HCT116 (cell line): Measurements from ENCODE around the gene CCDC69. TPM values are rescaled to one million over a fixed set of nuclear protein-coding genes. Genes with fewer than 3 reads are reported as not detected.

ENCODE experiments used
- ATAC-seq: fragments of 200-7000 bp; cut with Tn5 transposase; 2 replicates; pipeline ENCODE4 v1.9.1; 2020; ENCODE audit warnings: mild to moderate bottlenecking, moderate library complexity
- BruUV-seq: library from RNA; stranded (reverse); fragments of 400-500 nt; replicated peaks from 2 replicates; lab custom pipeline; 2021; lab: Mats Ljungman, UMichigan
- CTCF ChIA-PET: fragments of 300-600 bp; sonication (Branson Sonifier 250); formaldehyde crosslinking; loops from one replicate; lab custom pipeline; 2021; ENCODE audit warnings: antibody characterized with exemption; lab: Charles Lee
- POLR2A ChIA-PET: fragments of 300-600, 350-600 bp; sonication (Branson Sonifier 250); formaldehyde crosslinking; loops from one replicate; lab custom pipeline; 2021; ENCODE audit warnings: antibody characterized with exemption; lab: Charles Lee
- RAD21 ChIA-PET, 2 experiments: fragments of 300-600 bp; sonication (Branson Sonifier 250); formaldehyde crosslinking; loops; one replicate each; lab custom pipeline; 2023; ENCODE audit warnings: low total read pairs in 2 of 2; ENCODE audit not compliant: uncharacterized antibody in 2 of 2, unreplicated experiment in 2 of 2, low non-redundant PET in 1 of 2; lab: Charles Lee
- DNase-seq: peaks from one replicate; pipeline ENCODE4 v3.0.0-alpha.2; 2010; ENCODE audit warnings: low read depth, low spot score
- H2AFZ ChIP-seq: fragments of 200-600 bp; shearing (Covaris generic), sonication (generic); 2 replicates; pipeline ENCODE4 v1.6.1; 2017; ENCODE audit warnings: low read depth, mixed run types, mixed read lengths, antibody characterized with exemption, low read length; ENCODE audit not compliant: poor library complexity, severe bottlenecking
- H3K27ac ChIP-seq: 2 replicates; pipeline ENCODE4 v1.5.1; 2012; ENCODE audit warnings: low read depth, low read length
- H3K27me3 ChIP-seq: fragments of 200-600 bp; sonication (generic); 2 replicates; pipeline ENCODE4 v1.6.1; 2016; ENCODE audit warnings: mixed run types, low read length, mixed read lengths; ENCODE audit not compliant: insufficient read depth
- H3K36me3 ChIP-seq, 2 experiments: fragments of 200-500 bp in 1 of 2; fragments of 200-600 bp in 1 of 2; sonication (Bioruptor generic) in 1 of 2; sonication (generic) in 1 of 2; 2 replicates each; pipeline versions ENCODE4 v1.5.1 to v1.6.1; 2014 to 2016; ENCODE audit warnings: low read length in 2 of 2, inconsistent platforms in 1 of 2, mixed read lengths in 1 of 2, mixed run types in 1 of 2; ENCODE audit not compliant: insufficient read depth in 2 of 2, control insufficient read depth in 1 of 2
- H3K4me1 ChIP-seq, 2 experiments: fragments of 200-600 bp in 1 of 2; sonication (generic) in 1 of 2; 2 replicates each; pipeline versions ENCODE4 v1.5.1 to v1.6.1; 2012 to 2017; ENCODE audit warnings: low read length in 2 of 2, inconsistent platforms in 1 of 2, mild to moderate bottlenecking in 1 of 2, mixed read lengths in 1 of 2, mixed run types in 1 of 2, moderate library complexity in 1 of 2; ENCODE audit not compliant: insufficient read depth in 2 of 2, control insufficient read depth in 1 of 2
- H3K4me2 ChIP-seq: fragments of 200-600 bp; sonication (generic); 2 replicates; pipeline ENCODE4 v1.6.1; 2017; ENCODE audit warnings: mixed run types, low read length, mixed read lengths
- H3K4me3 ChIP-seq, 2 experiments: fragments of 200-600 bp in 1 of 2; sonication (generic) in 1 of 2; replicated peaks in 1 of 2; 2 replicates each; pipeline ENCODE4 v1.5.1; 2011 to 2016; ENCODE audit warnings: low read length in 2 of 2, control low read depth in 1 of 2, low read depth in 1 of 2, mild to moderate bottlenecking in 1 of 2, mixed read lengths in 1 of 2, mixed run types in 1 of 2
- H3K79me2 ChIP-seq: fragments of 200-600 bp; sonication (generic); 2 replicates; pipeline ENCODE4 v1.6.1; 2017; ENCODE audit warnings: mild to moderate bottlenecking, mixed run types, low read length, moderate library complexity, mixed read lengths; ENCODE audit not compliant: insufficient read depth
- H3K9ac ChIP-seq: fragments of 200-600 bp; sonication (generic); 2 replicates; pipeline ENCODE4 v1.6.1; 2016; ENCODE audit warnings: low read length, mixed read lengths
- H3K9me2 ChIP-seq: fragments of 200-600 bp; sonication (generic), shearing (Covaris generic); 2 replicates; pipeline ENCODE4 v1.6.1; 2017; ENCODE audit warnings: mixed run types, mild to moderate bottlenecking, moderate library complexity; ENCODE audit not compliant: insufficient read depth
- H3K9me3 ChIP-seq, 2 experiments: fragments of 200-500 bp in 1 of 2; fragments of 200-600 bp in 1 of 2; sonication (Bioruptor generic) in 1 of 2; sonication (generic) in 1 of 2; 2 replicates each; pipeline ENCODE4 v1.6.1; 2014 to 2017; ENCODE audit warnings: low read length in 2 of 2, mixed read lengths in 2 of 2, inconsistent platforms in 1 of 2, low read depth in 1 of 2, mild to moderate bottlenecking in 1 of 2, mixed run types in 1 of 2, moderate library complexity in 1 of 2; ENCODE audit not compliant: control insufficient read depth in 1 of 2, insufficient read depth in 1 of 2
- H4K20me1 ChIP-seq: fragments of 200-600 bp; sonication (generic), shearing (Covaris generic); 2 replicates; pipeline ENCODE4 v1.6.1; 2017; ENCODE audit warnings: mixed run types, mild to moderate bottlenecking, moderate library complexity; ENCODE audit not compliant: insufficient read depth
- ATF3 ChIP-seq: IDR thresholded peaks from 2 replicates; pipeline ENCODE4 v1.6.1; 2012
- CBX3 ChIP-seq: IDR thresholded peaks from 2 replicates; pipeline ENCODE4 v1.6.1; 2012; ENCODE audit warnings: low read depth
- CTCF ChIP-seq, 3 experiments: fragments of 200-600 bp in 1 of 3; sonication (generic) in 1 of 3; IDR thresholded peaks in 2 of 3; conservative IDR thresholded peaks in 1 of 3; 2 replicates each; pipeline ENCODE4 v1.5.1; 2012 to 2017; ENCODE audit warnings: low read depth in 2 of 3, low read length in 2 of 3, antibody characterized with exemption in 1 of 3, borderline replicate concordance in 1 of 3, control low read depth in 1 of 3, mild to moderate bottlenecking in 1 of 3, mixed read lengths in 1 of 3, mixed run types in 1 of 3, moderate library complexity in 1 of 3; ENCODE audit not compliant: insufficient read depth in 1 of 3
- ELF1 ChIP-seq: IDR thresholded peaks from 2 replicates; pipeline ENCODE4 v1.6.1; 2012; ENCODE audit warnings: low read depth, borderline replicate concordance
- EZH2 ChIP-seq: fragments of 200-600 bp; sonication (generic); IDR thresholded peaks from 2 replicates; pipeline ENCODE4 v1.6.1; 2017; ENCODE audit warnings: antibody characterized with exemption, mixed run types
- EZH2phosphoT487 ChIP-seq: fragments of 200-600 bp; IDR thresholded peaks from 2 replicates; pipeline ENCODE4 v1.6.1; 2018; ENCODE audit warnings: antibody characterized with exemption, borderline replicate concordance
- FOSL1 ChIP-seq: IDR thresholded peaks from 2 replicates; pipeline ENCODE4 v1.6.1; 2012; ENCODE audit warnings: low read depth
- JUND ChIP-seq: IDR thresholded peaks from 2 replicates; pipeline ENCODE4 v1.6.1; 2012
- MAX ChIP-seq: IDR thresholded peaks from 2 replicates; pipeline ENCODE4 v1.6.1; 2012
- POLR2A ChIP-seq: IDR thresholded peaks from 2 replicates; pipeline ENCODE4 v1.7.0; 2011; ENCODE audit warnings: borderline replicate concordance; ENCODE audit not compliant: insufficient read depth, insufficient read length; ENCODE audit errors: extremely low read depth
- POLR2AphosphoS5 ChIP-seq: IDR thresholded peaks from 2 replicates; pipeline ENCODE4 v1.6.1; 2011; ENCODE audit warnings: mild to moderate bottlenecking, low read depth, low read length, moderate library complexity
- REST ChIP-seq: IDR thresholded peaks from 2 replicates; pipeline ENCODE4 v1.6.1; 2012; ENCODE audit warnings: low read depth
- SP1 ChIP-seq: IDR thresholded peaks from 2 replicates; pipeline ENCODE4 v1.6.1; 2012; ENCODE audit warnings: low read depth
- TCF7L2 ChIP-seq: IDR thresholded peaks from 2 replicates; pipeline ENCODE4 v1.7.0; 2011; ENCODE audit warnings: borderline replicate concordance, inconsistent platforms; ENCODE audit not compliant: insufficient read depth, insufficient read length; ENCODE audit errors: extremely low read depth
- YY1 ChIP-seq: IDR thresholded peaks from 2 replicates; pipeline ENCODE4 v1.6.1; 2011; ENCODE audit warnings: low read length, low read depth, moderate library complexity, mild to moderate bottlenecking; ENCODE audit not compliant: insufficient replicate concordance; ENCODE audit errors: extremely low read depth
- ZBTB33 ChIP-seq: IDR thresholded peaks from 2 replicates; pipeline ENCODE4 v1.6.1; 2011; ENCODE audit warnings: mild to moderate bottlenecking, low read length, moderate library complexity; ENCODE audit not compliant: insufficient replicate concordance; ENCODE audit errors: extremely low read depth
- ZFX ChIP-seq: fragments of 450-650 bp; IDR thresholded peaks from 2 replicates; pipeline ENCODE4 v1.6.1; 2017
- ZNF274 ChIP-seq: fragments of 200-500 bp; sonication (Bioruptor generic); IDR thresholded peaks from 2 replicates; pipeline ENCODE4 v1.6.1; 2014; ENCODE audit warnings: mild to moderate bottlenecking, low read depth, low read length, inconsistent platforms
- intact Hi-C: fragments of 100-400 bp; cut with micrococcal nuclease; formaldehyde crosslinking; loops from 2 replicates; pipeline ENCODE4 v1.10.0; 2022
- total RNA-seq: library from RNA; stranded (reverse); gene quantifications from one replicate; pipeline ENCODE4 v1.2.1, GENCODE V29; 2021; ENCODE audit not compliant: unreplicated experiment

The CCDC69 gene
- total RNA-seq, 1 experiment from 2014 or later = 4.3 TPM

- 0 out of 2 replicates have a peak overlapping the region, but pooled peaks have one; percentile 0 for H3K9ac ChIP-seq
- ChIA-PET CTCF (interaction anchor here (0.9 to 1.4 kb wide), 3 partner anchors 22 to 450 kb away, joined by 3 to 5 read pairs (median 3); partner anchors contain the start of gene CCDC69), POLR2A (interaction anchor here (1.6 kb wide), 1 partner anchor 12 kb away, joined by 6 read pairs; no protein-coding TSS in a partner anchor), RAD21 (no interaction called here)
- DNase-seq (peak; percentile 71), ATAC-seq (peak; percentile 95)
- no TSS peak for BruUV-seq
- H3K27ac ChIP-seq = no peak overlapping the region
- no peaks in the 10 kb centered on the region for H3K79me2 ChIP-seq
- H3K9me3 ChIP-seq = no peaks in the 10 kb centered on the region
- H3K27me3 ChIP-seq = no peaks in the 10 kb centered on the region
- peaks cover 10 to 11% of the 10 kb centered on the region in 2 experiments for H3K4me1 ChIP-seq
- H3K9me2 ChIP-seq = no peaks in the 10 kb centered on the region
- no peaks in the 10 kb centered on the region for H3K36me3 ChIP-seq
- H2AFZ ChIP-seq = peak overlapping the region; percentile 70
- peak overlapping the region; percentile 70 for H3K4me2 ChIP-seq
- peak overlapping the region in 1 of 2 experiments; percentile 37; a peak in 1 of 4 replicates for H3K4me3 ChIP-seq
- intact Hi-C loops = no loop called here
- H4K20me1 ChIP-seq = no peaks in the 10 kb centered on the region
- peak; percentile 70 for TF ChIP-seq MAX
- TF ChIP-seq EZH2 = no peak
- TF ChIP-seq ZFX = no peak
- no peak for TF ChIP-seq TCF7L2
- no peak for TF ChIP-seq ATF3
- no peak for TF ChIP-seq ZNF274
- peak; percentile 90 for TF ChIP-seq JUND
- peak; percentile 53; the same call in 1 of the 2 replicates for TF ChIP-seq POLR2AphosphoS5
- TF ChIP-seq CTCF (IDR thresholded peaks at IDR 0.05 in 2 of 3, conservative IDR thresholded peaks at IDR 0.05 in 1 of 3; ENCODE audit: borderline replicate concordance in 1 of 3, insufficient read depth in 1 of 3, low read depth in 2 of 3, low read length in 2 of 3) = no peak
- no peak for TF ChIP-seq EZH2phosphoT487
- no peak for TF ChIP-seq ELF1
- peak; percentile 29 for TF ChIP-seq YY1
- no peak for TF ChIP-seq REST
- TF ChIP-seq POLR2A = no peak
- TF ChIP-seq SP1 = no peak; the same call in 1 of the 2 replicates
- 0 out of 2 replicates have a peak, but pooled peaks have one; percentile 93 for TF ChIP-seq CBX3
- TF ChIP-seq FOSL1 = peak; percentile 90
- TF ChIP-seq ZBTB33 = no peak
Observed at GRCh38 chr5:151202381-151203139, 21.3 kb downstream of the CCDC69 start.
